ENCODE measurements around the gene FHDC1.

DNA sequence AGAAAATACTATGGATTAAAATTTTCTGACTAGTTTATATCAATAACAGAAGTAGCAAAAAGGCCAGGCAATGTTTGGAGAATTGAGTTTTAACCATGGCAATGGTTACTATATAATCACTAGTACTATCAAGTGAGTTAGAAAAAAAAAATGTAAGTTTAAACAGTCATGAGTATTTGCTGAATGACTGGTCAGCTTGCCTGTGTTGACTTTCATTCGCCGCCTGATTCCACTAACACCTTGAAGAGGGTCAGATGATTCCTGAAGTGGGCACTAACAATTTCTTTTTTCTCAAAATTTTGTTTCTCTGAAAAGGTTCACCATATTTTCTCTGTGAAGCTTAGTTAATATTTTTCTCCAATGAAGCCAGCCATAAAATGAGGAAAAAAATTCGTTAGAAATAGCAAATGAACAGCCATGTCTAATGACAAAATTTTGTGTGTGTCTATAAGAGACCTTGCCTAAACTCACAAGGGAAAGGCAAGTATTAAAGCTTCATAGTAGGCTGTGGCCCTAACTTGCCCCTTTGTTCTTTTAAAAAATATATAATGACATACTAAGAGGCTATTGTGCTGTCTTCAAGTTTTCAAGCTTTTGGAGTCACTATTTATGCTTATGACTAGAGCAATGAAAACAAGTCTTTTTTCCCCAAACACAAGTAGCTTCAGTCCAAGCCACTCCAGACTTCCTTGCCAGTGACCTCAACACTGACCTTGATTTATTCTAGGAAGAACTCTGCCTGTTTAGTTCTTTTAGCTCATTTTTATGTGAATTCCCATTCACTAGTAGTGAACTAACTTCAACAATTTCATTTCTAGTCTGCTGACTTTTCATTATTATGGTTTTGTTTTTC lies 18.4 kb upstream of the FHDC1 start:
- TF ChIP-seq, protein P1, sequence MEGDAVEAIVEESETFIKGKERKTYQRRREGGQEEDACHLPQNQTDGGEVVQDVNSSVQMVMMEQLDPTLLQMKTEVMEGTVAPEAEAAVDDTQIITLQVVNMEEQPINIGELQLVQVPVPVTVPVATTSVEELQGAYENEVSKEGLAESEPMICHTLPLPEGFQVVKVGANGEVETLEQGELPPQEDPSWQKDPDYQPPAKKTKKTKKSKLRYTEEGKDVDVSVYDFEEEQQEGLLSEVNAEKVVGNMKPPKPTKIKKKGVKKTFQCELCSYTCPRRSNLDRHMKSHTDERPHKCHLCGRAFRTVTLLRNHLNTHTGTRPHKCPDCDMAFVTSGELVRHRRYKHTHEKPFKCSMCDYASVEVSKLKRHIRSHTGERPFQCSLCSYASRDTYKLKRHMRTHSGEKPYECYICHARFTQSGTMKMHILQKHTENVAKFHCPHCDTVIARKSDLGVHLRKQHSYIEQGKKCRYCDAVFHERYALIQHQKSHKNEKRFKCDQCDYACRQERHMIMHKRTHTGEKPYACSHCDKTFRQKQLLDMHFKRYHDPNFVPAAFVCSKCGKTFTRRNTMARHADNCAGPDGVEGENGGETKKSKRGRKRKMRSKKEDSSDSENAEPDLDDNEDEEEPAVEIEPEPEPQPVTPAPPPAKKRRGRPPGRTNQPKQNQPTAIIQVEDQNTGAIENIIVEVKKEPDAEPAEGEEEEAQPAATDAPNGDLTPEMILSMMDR (IDR thresholded peaks at IDR 0.05) = no peak
- TF ChIP-seq TCF7L2 (IDR thresholded peaks at IDR 0.05; ENCODE audit: low read depth, low read length) (no peak), POLR2AphosphoS5 (IDR thresholded peaks at IDR 0.05; ENCODE audit: low read depth, low read length) (no peak), SIN3A (IDR thresholded peaks at IDR 0.05; ENCODE audit: borderline replicate concordance, insufficient read depth, low read depth, low read length) (no peak)
- TF ChIP-seq, protein P2, sequence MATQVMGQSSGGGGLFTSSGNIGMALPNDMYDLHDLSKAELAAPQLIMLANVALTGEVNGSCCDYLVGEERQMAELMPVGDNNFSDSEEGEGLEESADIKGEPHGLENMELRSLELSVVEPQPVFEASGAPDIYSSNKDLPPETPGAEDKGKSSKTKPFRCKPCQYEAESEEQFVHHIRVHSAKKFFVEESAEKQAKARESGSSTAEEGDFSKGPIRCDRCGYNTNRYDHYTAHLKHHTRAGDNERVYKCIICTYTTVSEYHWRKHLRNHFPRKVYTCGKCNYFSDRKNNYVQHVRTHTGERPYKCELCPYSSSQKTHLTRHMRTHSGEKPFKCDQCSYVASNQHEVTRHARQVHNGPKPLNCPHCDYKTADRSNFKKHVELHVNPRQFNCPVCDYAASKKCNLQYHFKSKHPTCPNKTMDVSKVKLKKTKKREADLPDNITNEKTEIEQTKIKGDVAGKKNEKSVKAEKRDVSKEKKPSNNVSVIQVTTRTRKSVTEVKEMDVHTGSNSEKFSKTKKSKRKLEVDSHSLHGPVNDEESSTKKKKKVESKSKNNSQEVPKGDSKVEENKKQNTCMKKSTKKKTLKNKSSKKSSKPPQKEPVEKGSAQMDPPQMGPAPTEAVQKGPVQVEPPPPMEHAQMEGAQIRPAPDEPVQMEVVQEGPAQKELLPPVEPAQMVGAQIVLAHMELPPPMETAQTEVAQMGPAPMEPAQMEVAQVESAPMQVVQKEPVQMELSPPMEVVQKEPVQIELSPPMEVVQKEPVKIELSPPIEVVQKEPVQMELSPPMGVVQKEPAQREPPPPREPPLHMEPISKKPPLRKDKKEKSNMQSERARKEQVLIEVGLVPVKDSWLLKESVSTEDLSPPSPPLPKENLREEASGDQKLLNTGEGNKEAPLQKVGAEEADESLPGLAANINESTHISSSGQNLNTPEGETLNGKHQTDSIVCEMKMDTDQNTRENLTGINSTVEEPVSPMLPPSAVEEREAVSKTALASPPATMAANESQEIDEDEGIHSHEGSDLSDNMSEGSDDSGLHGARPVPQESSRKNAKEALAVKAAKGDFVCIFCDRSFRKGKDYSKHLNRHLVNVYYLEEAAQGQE (IDR thresholded peaks at IDR 0.05; ENCODE audit: insufficient read depth in 1 of 2, low read depth in 2 of 2, low read length in 1 of 2) = no peak
